ENCODE results near the gene RSPH1.

The RSPH1 gene

DNA sequence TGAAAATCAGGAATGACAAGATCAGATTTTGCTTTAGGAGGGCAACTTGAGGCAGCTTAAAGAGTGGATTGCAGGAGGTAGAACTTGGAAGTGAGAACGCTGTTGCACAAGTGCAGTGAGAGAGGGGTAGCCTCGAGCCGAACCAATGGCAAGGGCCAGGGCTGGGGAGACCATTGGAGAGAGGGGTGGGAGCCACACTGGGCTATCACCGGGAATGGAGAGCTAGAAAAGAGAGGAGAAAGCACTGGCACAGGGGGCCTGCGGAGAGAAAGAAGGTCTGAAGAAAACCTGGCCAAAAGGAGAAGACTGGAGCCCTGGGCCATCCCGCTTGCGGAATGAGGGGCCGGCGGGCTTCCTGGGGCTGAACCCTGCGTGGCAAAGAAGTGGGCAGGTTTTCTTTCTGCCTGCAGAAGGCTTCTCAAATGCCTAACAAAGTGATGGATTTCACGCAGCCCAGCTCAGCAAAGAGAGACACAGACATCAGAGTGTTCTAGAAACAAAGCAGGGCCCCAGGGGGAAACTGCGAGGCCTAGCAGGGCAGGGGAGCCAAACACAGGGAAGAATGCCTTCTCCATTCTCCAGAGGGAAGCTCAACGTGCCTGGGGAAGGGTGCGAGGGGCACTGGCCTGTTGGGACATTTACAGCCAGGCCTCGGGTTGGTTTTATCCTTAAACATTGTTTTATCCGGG lies 16.5 kb upstream of the RSPH1 start:
- FAIRE-seq, result no peak

GRCh38 chr21:42509244-42509643 lies 13.2 kb upstream of the RSPH1 start:
- FAIRE-seq, result no peak

DNA sequence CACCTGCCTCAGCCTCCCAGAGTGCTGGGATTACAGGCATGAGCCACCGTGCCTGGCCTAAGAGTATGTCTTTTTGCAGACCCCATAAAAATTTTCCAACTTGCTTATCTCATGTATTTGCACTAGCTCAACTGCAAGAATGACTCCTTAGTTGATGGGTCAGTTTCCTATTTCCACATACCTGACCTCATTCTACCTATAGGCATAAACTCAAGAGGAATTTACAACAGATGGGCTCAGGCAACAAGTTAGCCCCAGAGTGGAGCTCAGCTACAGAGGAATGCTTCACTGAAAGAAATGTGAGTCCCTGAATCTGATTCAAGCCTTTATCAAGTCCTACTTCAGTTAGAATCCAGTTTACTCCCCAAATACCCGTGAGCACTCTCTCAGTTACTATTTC lies 12.3 kb upstream of the RSPH1 start:
- FAIRE-seq, result no peak

- FAIRE-seq, result no peak
These were observed 11.4 kb upstream of the RSPH1 start for GRCh38 chr21:42507418-42507817.

GRCh38 chr21:42505090-42505726 lies 9.2 kb upstream of the RSPH1 start:
- FAIRE-seq, result no peak

DNA sequence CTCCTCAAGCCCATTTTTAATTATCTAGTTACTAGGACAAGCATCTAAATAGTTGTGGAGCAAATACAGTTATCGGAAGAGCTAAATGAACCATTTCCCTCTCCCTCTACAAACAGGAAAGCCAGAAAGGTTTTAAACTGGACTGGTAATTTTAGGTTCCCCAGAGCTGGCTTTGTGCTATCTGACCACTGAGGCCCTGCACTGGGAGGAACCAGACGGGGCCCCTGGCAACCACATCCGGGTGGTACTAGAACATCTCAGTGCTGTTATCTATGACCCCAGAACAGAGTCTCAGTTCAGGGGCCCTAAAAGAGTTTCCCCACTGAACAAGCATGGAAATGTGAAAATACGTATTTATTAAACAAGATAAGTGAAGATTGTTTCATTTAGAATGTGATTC lies 7.7 kb upstream of the RSPH1 start:
- FAIRE-seq, result no peak

DNA sequence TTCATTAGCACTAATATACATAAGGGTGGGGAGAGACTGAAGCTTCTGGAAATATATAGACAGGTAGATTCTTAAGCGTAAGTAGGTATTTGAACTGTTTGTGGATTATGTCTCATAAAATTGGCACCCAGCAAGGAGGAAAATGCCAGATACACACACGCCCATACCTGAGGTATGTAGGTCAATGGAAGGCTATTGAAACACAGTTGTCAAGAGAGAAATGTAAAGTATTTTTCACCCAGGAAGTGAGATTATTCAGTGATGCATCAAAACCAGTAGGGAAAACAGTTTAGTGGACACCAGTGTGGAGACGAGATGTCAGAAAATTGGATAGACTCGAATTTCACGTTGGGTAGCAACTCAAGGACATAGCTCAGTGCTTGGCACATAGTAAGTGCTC lies 4.7 kb upstream of the RSPH1 start:
- FAIRE-seq, result no peak

- no peak for FAIRE-seq
These were observed 4.2 kb upstream of the RSPH1 start for GRCh38 chr21:42500225-42500624.

- no peak for FAIRE-seq
These were observed 3.6 kb upstream of the RSPH1 start for GRCh38 chr21:42499444-42500112.

- no peak for FAIRE-seq
These were observed 2.0 kb upstream of the RSPH1 start for GRCh38 chr21:42498012-42498411.

DNA sequence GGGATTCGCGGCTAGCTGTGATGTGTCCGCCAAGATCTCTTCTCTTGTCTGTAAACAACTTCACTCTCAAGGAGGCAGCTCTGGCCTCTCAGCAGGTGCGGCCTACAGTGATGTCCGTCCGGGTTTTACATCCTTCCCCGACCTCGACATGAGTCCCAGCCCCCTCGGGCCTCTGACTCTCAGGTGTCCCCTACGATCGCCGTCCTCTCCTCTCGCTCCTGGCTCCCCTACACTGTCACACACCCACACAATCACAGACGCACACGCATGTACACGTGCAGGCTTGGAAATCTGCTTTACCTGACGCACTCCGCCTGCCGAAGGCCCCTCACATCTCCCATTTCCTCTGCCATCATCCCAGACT lies 797 bp upstream of the RSPH1 start:
- no peak for FAIRE-seq

- FAIRE-seq, result no peak
These were observed 282 bp downstream of the RSPH1 start for GRCh38 chr21:42495765-42496119.

DNA sequence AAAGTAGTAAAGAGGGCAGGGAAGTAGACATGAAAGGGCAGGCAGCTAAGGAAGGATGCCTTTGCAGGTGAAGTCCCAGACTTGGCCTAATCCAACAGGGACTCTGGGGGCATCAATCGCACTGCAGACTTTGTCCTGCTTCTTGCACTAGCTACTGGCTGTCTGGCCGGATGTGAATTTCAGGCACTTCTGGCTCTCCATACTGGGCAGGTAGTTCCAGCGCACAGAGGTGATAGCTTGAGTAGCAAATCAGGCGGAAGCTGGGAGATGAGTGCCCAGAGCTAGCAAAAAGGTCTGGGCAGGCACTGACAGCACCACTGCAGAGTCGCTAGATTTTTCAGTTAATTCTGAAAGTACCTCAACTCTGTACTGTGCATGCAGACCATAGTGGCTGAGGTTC lies 997 bp downstream of the RSPH1 start:
- no peak for FAIRE-seq

DNA sequence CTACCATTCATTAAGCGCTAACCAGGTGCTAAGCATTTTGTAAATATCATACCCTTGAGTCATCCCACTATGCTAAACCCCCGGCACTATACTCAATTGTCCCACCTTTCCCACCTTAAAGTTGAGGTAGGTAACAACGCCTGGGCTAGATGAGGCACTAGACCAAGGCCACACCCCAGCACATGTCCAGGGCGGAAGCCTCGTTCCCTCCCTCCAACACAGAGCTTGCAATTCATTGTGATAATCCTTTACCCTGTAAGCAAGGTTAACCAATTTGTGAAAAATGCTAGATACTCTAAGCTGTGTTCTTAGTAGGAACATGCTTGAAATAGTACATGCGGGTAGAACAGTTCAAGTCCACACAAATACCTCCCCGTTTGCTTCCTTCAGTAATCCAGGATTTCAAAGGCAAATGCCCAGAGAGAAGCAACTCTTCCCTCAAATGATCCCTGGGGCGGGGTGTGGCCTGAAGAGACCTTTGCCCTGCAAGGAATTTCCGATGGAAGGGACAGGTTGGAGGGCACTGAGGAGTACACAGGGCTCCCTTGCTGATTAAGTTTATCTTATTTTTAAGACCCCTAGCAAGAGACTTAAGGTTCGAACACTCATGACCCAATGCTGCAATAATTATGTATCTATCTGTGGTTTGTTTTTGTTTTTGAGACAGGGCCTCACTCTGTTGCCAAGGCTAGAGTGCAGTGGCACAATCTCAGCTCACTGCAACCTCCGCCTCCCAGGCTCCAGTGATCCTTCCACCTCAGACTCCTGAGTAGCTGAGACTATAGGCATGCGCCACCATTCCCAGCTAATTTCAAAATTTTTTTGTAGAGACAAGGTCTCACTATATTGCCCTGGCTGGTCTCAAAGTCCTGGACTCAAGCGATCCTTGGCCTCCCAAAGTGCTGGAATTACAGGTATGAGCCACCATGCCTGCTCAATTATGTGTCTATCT lies 2.6 kb downstream of the RSPH1 start:
- no peak for FAIRE-seq

GRCh38 chr21:42492201-42492600 lies 3.8 kb downstream of the RSPH1 start:
- FAIRE-seq, result no peak

DNA sequence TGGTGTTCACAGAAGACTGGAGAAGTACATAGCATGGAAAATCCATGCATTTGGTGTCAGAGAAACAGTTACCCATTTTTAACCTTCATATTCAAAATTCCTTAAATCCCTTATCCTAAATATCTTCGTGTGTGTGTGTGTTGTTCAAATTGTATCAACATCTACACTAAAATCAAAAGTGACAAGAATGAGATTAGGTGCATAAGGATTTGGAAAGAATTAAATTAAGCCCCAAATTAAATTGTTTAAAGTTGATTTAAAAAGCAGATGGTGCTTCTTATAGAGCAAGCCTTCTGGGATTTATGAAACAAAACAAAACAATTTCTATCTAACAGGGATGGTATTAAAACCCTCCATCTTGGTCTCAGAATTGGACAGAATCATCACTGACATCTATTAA lies 4.7 kb downstream of the RSPH1 start:
- FAIRE-seq, result no peak

DNA sequence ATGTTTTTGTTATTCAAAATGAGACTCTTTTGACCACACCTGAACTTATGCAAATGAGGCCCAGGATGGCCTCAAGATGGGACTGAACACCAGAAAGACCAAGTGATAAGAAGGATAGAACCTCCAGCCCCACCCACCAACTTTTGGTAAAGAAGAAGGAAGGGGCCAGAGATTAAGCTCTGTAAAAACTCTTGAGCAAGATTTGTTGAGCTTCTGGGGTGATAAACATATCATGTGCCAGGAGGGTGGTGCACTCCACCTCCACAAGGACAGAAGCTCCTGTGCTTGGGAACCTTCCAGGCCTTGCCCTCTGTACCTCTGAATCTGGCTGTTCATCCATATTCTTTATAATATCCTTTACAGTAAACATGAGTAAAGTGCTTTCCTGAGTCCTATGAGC lies 5.3 kb downstream of the RSPH1 start:
- no peak for FAIRE-seq

GRCh38 chr21:42489991-42490390 lies 6.0 kb downstream of the RSPH1 start:
- no peak for FAIRE-seq

DNA sequence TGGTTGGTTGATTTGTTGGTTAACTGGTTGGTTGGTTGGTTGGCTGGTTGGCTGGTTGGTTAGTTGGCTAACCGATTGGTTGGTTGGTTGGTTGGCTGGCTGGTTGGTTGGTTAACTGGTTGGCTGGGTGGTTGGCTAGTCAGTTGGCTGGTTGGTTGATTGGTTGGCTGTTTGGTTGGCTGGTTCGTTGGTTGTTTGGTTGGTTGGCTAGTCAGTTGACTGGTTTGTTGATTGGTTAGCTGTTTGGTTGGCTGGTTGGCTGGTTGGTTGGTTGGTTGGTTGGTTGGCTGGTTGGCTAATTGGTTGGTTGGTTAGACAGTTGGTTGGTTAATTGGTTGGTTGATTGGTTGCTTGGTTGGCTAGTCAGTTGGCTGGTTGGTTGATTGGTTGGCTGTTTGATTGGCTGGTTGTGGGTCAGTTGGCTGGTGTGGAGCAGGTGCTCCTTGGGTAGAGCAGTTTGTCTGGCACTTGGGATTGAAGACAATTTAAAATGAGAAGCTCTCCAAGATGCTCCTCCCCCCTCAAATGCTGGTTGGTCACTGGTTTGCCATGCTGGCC lies 6.9 kb downstream of the RSPH1 start:
- FAIRE-seq, result no peak

- FAIRE-seq, result no peak
These were observed 9.5 kb downstream of the RSPH1 start for GRCh38 chr21:42486531-42486930.

- FAIRE-seq, result no peak
These were observed 10.0 kb downstream of the RSPH1 start for GRCh38 chr21:42486072-42486471.

GRCh38 chr21:42484966-42485365 lies 11.1 kb downstream of the RSPH1 start:
- no peak for FAIRE-seq

- FAIRE-seq, result no peak
These were observed 14.9 kb downstream of the RSPH1 start for GRCh38 chr21:42481169-42481568.

Data from TTC549 (cell line).